Measurements from ENCODE around the gene OCRL. TPM values are rescaled to one million over a fixed set of nuclear protein-coding genes. Genes with fewer than 3 reads are reported as not detected.

The OCRL gene
- total RNA-seq, 1 donor from 2014 or later, result 34.3 TPM

DNA sequence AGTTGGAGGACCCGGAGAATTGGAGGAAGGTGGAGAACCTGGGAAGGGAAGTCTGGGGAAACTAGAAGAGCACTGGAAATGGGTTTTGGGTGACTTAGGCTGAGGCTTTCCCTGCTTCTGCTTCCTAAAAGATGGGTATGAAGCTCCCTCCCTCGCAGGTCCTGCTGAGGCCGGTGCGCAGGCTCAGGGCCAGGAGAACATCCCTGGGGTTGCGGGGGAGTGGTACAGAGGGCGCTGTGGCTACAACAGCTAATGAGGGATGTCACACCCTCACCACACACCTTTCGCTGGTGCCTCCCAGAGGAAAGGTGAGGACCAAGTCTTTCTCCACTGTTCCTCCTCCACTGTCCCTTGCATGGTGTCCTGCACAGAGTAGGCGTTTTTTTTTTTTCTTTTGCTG, 98.9 kb downstream of the OCRL start:
- no peak overlapping the region for H3K4me3 Mint-ChIP-seq (ENCODE audit: unreplicated experiment)

DNA sequence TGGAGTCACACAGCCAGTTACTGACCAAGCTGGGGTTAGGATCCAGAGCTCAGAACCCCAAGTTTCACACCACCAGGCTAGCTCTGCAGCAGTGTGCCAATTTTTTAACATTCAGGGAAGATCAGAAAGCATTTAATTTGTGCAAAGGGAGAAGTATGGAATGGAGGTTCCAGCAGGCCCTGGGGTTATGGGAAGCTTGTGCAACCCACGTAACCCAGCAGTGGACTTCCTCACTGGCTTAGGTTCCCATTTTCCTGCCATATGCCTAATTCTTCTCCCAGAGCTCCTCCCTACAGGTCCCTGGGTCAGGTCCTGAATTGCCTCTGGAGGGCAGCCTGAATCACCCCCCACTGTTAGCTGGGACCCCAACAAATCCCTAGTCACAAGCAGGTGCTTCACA, 100.7 kb downstream of the OCRL start:
- no peak for DNase-seq
- Mint-ChIP-seq H3K27me3 (ENCODE audit: unreplicated experiment) (no peaks in the 10 kb centered on the region), H3K36me3 (ENCODE audit: unreplicated experiment) (no peaks in the 10 kb centered on the region), H3K4me1 (ENCODE audit: low read depth, unreplicated experiment) (no peaks in the 10 kb centered on the region), H3K9me3 (ENCODE audit: unreplicated experiment) (no peaks in the 10 kb centered on the region), H3K4me3 (ENCODE audit: unreplicated experiment) (no peak overlapping the region), H3K27ac (ENCODE audit: unreplicated experiment) (no peak overlapping the region)
- TF ChIP-seq, protein P1, sequence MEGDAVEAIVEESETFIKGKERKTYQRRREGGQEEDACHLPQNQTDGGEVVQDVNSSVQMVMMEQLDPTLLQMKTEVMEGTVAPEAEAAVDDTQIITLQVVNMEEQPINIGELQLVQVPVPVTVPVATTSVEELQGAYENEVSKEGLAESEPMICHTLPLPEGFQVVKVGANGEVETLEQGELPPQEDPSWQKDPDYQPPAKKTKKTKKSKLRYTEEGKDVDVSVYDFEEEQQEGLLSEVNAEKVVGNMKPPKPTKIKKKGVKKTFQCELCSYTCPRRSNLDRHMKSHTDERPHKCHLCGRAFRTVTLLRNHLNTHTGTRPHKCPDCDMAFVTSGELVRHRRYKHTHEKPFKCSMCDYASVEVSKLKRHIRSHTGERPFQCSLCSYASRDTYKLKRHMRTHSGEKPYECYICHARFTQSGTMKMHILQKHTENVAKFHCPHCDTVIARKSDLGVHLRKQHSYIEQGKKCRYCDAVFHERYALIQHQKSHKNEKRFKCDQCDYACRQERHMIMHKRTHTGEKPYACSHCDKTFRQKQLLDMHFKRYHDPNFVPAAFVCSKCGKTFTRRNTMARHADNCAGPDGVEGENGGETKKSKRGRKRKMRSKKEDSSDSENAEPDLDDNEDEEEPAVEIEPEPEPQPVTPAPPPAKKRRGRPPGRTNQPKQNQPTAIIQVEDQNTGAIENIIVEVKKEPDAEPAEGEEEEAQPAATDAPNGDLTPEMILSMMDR (IDR thresholded peaks at IDR 0.05; ENCODE audit: partially characterized antibody, unreplicated experiment), result no peak

More for the DNA sequence above, 98.9 kb downstream of the OCRL start:
- Mint-ChIP-seq H3K9me3 (ENCODE audit: unreplicated experiment) (no peaks in the 10 kb centered on the region), H3K27ac (ENCODE audit: unreplicated experiment) (no peak overlapping the region), H3K36me3 (ENCODE audit: unreplicated experiment) (no peaks in the 10 kb centered on the region), H3K27me3 (ENCODE audit: unreplicated experiment) (no peaks in the 10 kb centered on the region), H3K4me1 (ENCODE audit: low read depth, unreplicated experiment) (peaks cover 4% of the 10 kb centered on the region)
- DNase-seq, result no peak
- TF ChIP-seq, protein P1 (IDR thresholded peaks at IDR 0.05; ENCODE audit: partially characterized antibody, unreplicated experiment), result no peak

DNA sequence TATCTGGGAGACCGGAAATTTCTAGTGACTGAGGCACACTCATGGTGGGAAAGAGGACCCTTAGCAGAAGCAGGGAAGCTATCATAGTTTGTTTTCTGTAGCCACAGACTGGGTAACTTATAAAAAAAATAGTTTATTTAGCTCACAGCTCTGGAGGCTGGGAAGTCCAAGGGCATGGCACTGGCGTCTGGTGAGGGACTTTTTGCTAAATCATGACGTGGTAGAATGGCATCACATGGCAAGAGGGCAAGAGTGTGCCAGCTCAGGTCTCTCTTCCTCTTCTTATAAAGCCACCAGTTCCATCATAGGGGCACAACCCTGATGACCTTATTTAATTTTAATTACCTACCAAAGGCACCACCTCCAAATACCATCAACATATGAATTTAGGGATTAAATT, 101.4 kb downstream of the OCRL start:
- Mint-ChIP-seq H3K4me3 (ENCODE audit: unreplicated experiment) (no peak overlapping the region), H3K27me3 (ENCODE audit: unreplicated experiment) (no peaks in the 10 kb centered on the region), H3K4me1 (ENCODE audit: low read depth, unreplicated experiment) (no peaks in the 10 kb centered on the region), H3K36me3 (ENCODE audit: unreplicated experiment) (no peaks in the 10 kb centered on the region), H3K27ac (ENCODE audit: unreplicated experiment) (no peak overlapping the region), H3K9me3 (ENCODE audit: unreplicated experiment) (no peaks in the 10 kb centered on the region)
- TF ChIP-seq, protein P1 (IDR thresholded peaks at IDR 0.05; ENCODE audit: partially characterized antibody, unreplicated experiment), result no peak
- DNase-seq, result no peak

DNA sequence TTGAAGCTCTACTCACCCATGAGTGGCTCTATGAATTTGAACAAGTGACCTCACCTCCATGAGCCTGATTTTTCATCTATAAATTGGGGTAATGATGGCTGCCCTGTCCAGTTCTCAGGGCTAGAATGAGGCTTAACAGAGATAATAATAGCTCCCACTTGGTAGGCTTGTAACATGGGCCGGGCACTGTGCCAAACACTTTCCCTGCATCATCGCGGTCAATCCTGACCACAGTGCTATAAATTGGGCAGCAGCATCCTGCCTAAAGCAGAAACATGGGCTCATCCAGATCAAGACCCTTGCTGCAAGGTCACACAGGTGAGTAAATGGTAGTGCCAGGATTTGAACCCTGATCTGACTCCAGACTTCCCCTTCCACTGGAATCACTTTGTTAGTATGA, 101.9 kb downstream of the OCRL start:
- H3K4me1 Mint-ChIP-seq (ENCODE audit: low read depth, unreplicated experiment), result no peaks in the 10 kb centered on the region
- TF ChIP-seq, protein P1 (IDR thresholded peaks at IDR 0.05; ENCODE audit: partially characterized antibody, unreplicated experiment), result no peak
- no peak overlapping the region for H3K4me3 Mint-ChIP-seq (ENCODE audit: unreplicated experiment)
- H3K27ac Mint-ChIP-seq (ENCODE audit: unreplicated experiment), result no peak overlapping the region
- H3K36me3 Mint-ChIP-seq (ENCODE audit: unreplicated experiment), result no peaks in the 10 kb centered on the region
- DNase-seq, result no peak
- no peaks in the 10 kb centered on the region for H3K9me3 Mint-ChIP-seq (ENCODE audit: unreplicated experiment)
- no peaks in the 10 kb centered on the region for H3K27me3 Mint-ChIP-seq (ENCODE audit: unreplicated experiment)

Other genes starting within 250 kb of the OCRL start
- gene SMARCA1, start 16.8 kb upstream of the OCRL start, total RNA-seq (ENCODE audit: unreplicated experiment), result 55.7 TPM
- gene APLN, start 114.7 kb downstream of the OCRL start, total RNA-seq (ENCODE audit: unreplicated experiment), result not detected
- gene XPNPEP2, start 198.7 kb downstream of the OCRL start, total RNA-seq (ENCODE audit: unreplicated experiment), result not detected
- not detected for gene SASH3, start 239.7 kb downstream of the OCRL start, total RNA-seq (ENCODE audit: unreplicated experiment)

Data from glutamatergic neuron (in vitro differentiated cells).